Pancreas (tissue), 10 donors: ENCODE data around the gene PRLH. TPM values are rescaled to one million over a fixed set of nuclear protein-coding genes. Genes with fewer than 3 reads are reported as not detected.
A peak's percentile ranks its signal among the peaks of the same experiment; 100 is the strongest.

Experiments used
- ATAC-seq, 4 donors: fragments of 200-7000 bp; cut with Tn5 transposase; one replicate each; pipeline versions ENCODE4 v1.8.0 to v1.9.1; 2020; ENCODE audit warnings: mild to moderate bottlenecking in 4 of 4, moderate library complexity in 4 of 4
- DNase-seq, 6 donors: peaks; one replicate each; pipeline ENCODE4 v3.0.0-alpha.2; 2020
- FAIRE-seq: peaks from 2 replicates; lab custom pipeline; 2012; peaks lifted over from hg19 to GRCh38; lab: Jason Lieb, UNC
- H3K27ac ChIP-seq, 4 donors: fragments of 200-600 bp; sonication (generic); 1 replicate in 3 of 4; 2 replicates in 1 of 4; pipeline versions ENCODE4 v1.5.0 to v1.8.0; 2020
- H3K27me3 ChIP-seq, 4 donors: fragments of 200-600 bp; one replicate each; pipeline ENCODE4 v1.8.0; 2021
- H3K36me3 ChIP-seq, 3 donors: fragments of 200-600 bp; sonication (generic) in 1 of 3; one replicate each; pipeline versions ENCODE4 v1.5.0 to v1.8.0; 2020 to 2021
- H3K4me1 ChIP-seq, 3 donors: fragments of 200-600 bp; one replicate each; pipeline ENCODE4 v1.8.0; 2021
- H3K4me3 ChIP-seq, 4 donors: fragments of 200-600 bp; sonication (generic) in 2 of 4; one replicate each; pipeline versions ENCODE4 v1.5.0 to v1.8.0; 2020 to 2021
- H3K9me3 ChIP-seq, 4 donors: fragments of 200-600 bp; one replicate each; pipeline ENCODE4 v1.8.0; 2021
- CTCF ChIP-seq, 4 donors: fragments of 200-600 bp; sonication (generic) in 3 of 4; IDR thresholded peaks; one replicate each; pipeline versions ENCODE4 v1.5.0 to v1.8.0; 2021; ENCODE audit warnings: antibody characterized with exemption in 4 of 4
- WGBS, 2 donors: extraction: QIAGEN DNeasy Blood & Tissue Kit; methylation state at CpG; one replicate each; pipeline ENCODE4 v1.1.7; 2013; 5-methylcytosine and 5-hydroxymethylcytosine counted together
- intact Hi-C, 3 donors: fragments of 100-400 bp; cut with DNase I; formaldehyde crosslinking; loops; one replicate each; pipeline versions ENCODE4 v1.11.1 to v1.14.2; 2022
- polyA plus RNA-seq, 2 donors: library from polyadenylated mRNA; stranded (reverse); fragments of 200-250 nt; gene quantifications; one replicate each; pipeline ENCODE4 v1.2.3, GENCODE V29; 2013
- total RNA-seq, 6 donors: library from RNA; stranded (reverse); fragmentation: NEBNext Ultra II Directional in 4 of 6; extraction: Animal tissue kit (Norgen Biotek cat#: 25700) in 4 of 6; gene quantifications; one replicate each; pipeline versions ENCODE4 v1.2.1 to v1.2.4, GENCODE V29; 2021 to 2023
- donor health status: healthy with polysubstance abuse.
- donor health status: DM: no; HTN: no; CAD: no; lungs with moderate emphysema.
- donor health status: DM: no; HTN: no; CAD: no.
- donor health status: control.
- donor health status: control.
- donor health status: Bipolar disorder and iron deficiency.
- donor health status: DM: yes; HTN: yes; CAD: no.
- donor health status: DM: no; HTN: no; CAD: no.
- donor health status: DM: no; HTN: no; CAD: no.
- donor health status: DM: yes; HTN: yes; CAD: no.

PRLH gene
- total and polyA plus RNA-seq, 8 donors: not detected

GRCh38 chr2:237567276-237568029 is 1.1 kb downstream of the PRLH start:
- FAIRE-seq (no peak), DNase-seq (peak in 1 of 6 donors; percentile 34), ATAC-seq (no peak)
- Histone ChIP-seq H3K27me3 (no peaks in the 10 kb centered on the region), H3K9me3 (no peaks in the 10 kb centered on the region), H3K36me3 (no peaks in the 10 kb centered on the region), H3K4me1 (peaks cover 0 to 5% (median 4%) of the 10 kb centered on the region in 3 donors), H3K4me3 (no peak overlapping the region), H3K27ac (no peak overlapping the region)
- TF ChIP-seq CTCF (IDR thresholded peaks at IDR 0.05): no peak
- intact Hi-C loops: loop anchor here in 1 of 3 donors (5.0 kb wide), 1 partner anchor 50 kb away; no protein-coding TSS in a partner anchor
- 59 to 70% methylated on average over 15 to 16 of the region's 16 CpGs for WGBS, 2 donors

- Histone ChIP-seq H3K27me3 (no peaks in the 10 kb centered on the region), H3K4me1 (peaks cover 0 to 7% (median 6%) of the 10 kb centered on the region in 3 donors), H3K4me3 (no peak overlapping the region), H3K36me3 (no peaks in the 10 kb centered on the region), H3K9me3 (no peaks in the 10 kb centered on the region), H3K27ac (no peak overlapping the region)
- FAIRE-seq: no peak
- intact Hi-C loops: loop anchor here in 1 of 3 donors (5.0 kb wide), 1 partner anchor 51 kb away; no protein-coding TSS in a partner anchor
- DNase-seq: peak in 1 of 6 donors; percentile 39
- ATAC-seq: no peak
- 55 to 65% methylated on average over 9 of the region's 9 CpGs for WGBS, 2 donors
- TF ChIP-seq CTCF (IDR thresholded peaks at IDR 0.05): no peak
Measured at GRCh38 chr2:237568121-237568660, 1.8 kb downstream of the PRLH start.

- Histone ChIP-seq H3K9me3 (no peaks in the 10 kb centered on the region), H3K27me3 (no peaks in the 10 kb centered on the region), H3K27ac (no peak overlapping the region), H3K4me1 (peaks cover 0 to 7% (median 6%) of the 10 kb centered on the region in 3 donors), H3K4me3 (no peak overlapping the region), H3K36me3 (no peaks in the 10 kb centered on the region)
- 81 to 82% methylated on average over 5 of the region's 5 CpGs for WGBS, 2 donors
- ATAC-seq: no peak
- intact Hi-C loops: loop anchor here in 1 of 3 donors (5.0 kb wide), 1 partner anchor 52 kb away; no protein-coding TSS in a partner anchor
- DNase-seq: no peak
- FAIRE-seq: no peak
- TF ChIP-seq CTCF (IDR thresholded peaks at IDR 0.05): no peak
Measured at GRCh38 chr2:237569041-237569440, 2.7 kb downstream of the PRLH start.

- Histone ChIP-seq H3K27ac (no peak overlapping the region), H3K36me3 (no peaks in the 10 kb centered on the region), H3K4me3 (no peak overlapping the region), H3K9me3 (no peaks in the 10 kb centered on the region), H3K27me3 (no peaks in the 10 kb centered on the region), H3K4me1 (peaks cover 0 to 7% (median 6%) of the 10 kb centered on the region in 3 donors)
- DNase-seq: peak in 1 of 6 donors; percentile 22
- intact Hi-C loops: loop anchor here in 2 of 3 donors (5.0 to 10.0 kb wide), 5 partner anchors 53 to 415 kb away; no protein-coding TSS in a partner anchor
- FAIRE-seq: no peak
- no peak for ATAC-seq
- 95 to 98% methylated on average over 3 of the region's 3 CpGs for WGBS, 2 donors
- TF ChIP-seq CTCF (IDR thresholded peaks at IDR 0.05): no peak
Measured at GRCh38 chr2:237569896-237570295, 3.5 kb downstream of the PRLH start.
